ENCODE data around the gene FER. TPM values are rescaled to one million over a fixed set of nuclear protein-coding genes. Genes with fewer than 3 reads are reported as not detected.
A peak's percentile ranks its signal among the peaks of the same experiment; 100 is the strongest.

Gene FER
- total and polyA plus RNA-seq, 9 of the 15 experiments (the other 6 are each of a cell fraction or from before 2014, with no cell fraction given): 6.7 to 18.2 (median 8.9) TPM

DNA sequence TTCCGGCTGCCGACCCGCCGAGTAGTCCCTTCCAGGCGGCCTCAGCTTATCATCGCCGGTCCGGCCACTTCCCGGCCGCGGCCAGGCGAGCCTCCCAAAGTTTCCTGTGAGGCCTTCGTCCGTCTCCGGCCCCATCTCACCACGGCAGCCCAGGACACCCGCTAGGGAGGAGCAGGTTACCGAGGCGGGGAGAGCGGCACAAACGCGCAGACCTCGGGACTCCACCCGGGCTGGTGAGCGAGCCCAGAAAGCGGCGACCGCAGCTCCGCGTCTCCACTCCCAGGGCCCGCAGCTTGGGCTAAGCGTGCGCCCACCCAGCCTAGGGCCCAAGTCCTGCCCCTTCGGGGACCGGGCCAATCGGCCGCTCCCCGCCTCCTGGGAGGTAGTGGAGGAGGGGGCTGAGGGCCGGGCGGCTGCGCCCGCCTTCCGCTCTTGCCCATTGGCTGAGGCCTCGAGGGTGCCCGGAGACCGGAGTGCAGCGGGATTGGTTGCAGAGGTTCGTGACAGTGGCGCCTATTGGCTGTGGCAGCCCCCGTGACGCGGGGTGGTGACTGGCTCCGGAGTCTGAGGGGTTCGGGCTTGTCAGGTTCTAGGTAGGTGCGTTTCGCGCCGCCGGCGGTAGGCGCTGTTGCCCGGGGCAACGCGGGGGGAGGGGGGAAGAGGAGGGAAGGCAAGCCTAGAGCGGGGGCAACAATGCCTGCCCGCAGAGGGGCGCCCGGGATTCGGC, 867 bp downstream of the FER start (continued):
- TF ChIP-seq E2F3 (CRISPR knock-in tag; IDR thresholded peaks at IDR 0.05) (no peak; the same call in 1 of the 2 replicates), HSF4 (CRISPR knock-in tag; IDR thresholded peaks at IDR 0.05; ENCODE audit: borderline replicate concordance) (no peak), ETV1 (tag; conservative IDR thresholded peaks at IDR 0.05; ENCODE audit: low read depth) (peak; percentile 79), C11orf30 (IDR thresholded peaks at IDR 0.05; ENCODE audit: low read depth) (no peak), HDAC1 (IDR thresholded peaks at IDR 0.05) (peak in 1 of 2 experiments; percentile 61; a peak in 1 of 4 replicates), KDM4B (IDR thresholded peaks at IDR 0.05; ENCODE audit: borderline replicate concordance in 2 of 2, low read depth in 1 of 2) (peak in 1 of 2 experiments; percentile 37; a peak in 1 of 4 replicates), NR4A1 (CRISPR knock-in tag; IDR thresholded peaks at IDR 0.05) (no peak), NR4A1 (tag; IDR thresholded peaks at IDR 0.05) (peak; percentile 57; the same call in 1 of the 2 replicates), SAFB (IDR thresholded peaks at IDR 0.05; ENCODE audit: borderline replicate concordance, low read depth, low read length) (peak; percentile 7; the same call in 1 of the 2 replicates), E4F1 (CRISPR knock-in tag; IDR thresholded peaks at IDR 0.05; ENCODE audit: borderline replicate concordance) (no peak), NFE2 (IDR thresholded peaks at IDR 0.05; ENCODE audit: low read depth) (no peak), MLLT1 (IDR thresholded peaks at IDR 0.05) (peak; percentile 9 to 75; a peak in 2 of 4 replicates), HNRNPL (IDR thresholded peaks at IDR 0.05; ENCODE audit: low read depth, low read length) (peak; percentile 32; the same call in 1 of the 2 replicates), ZNF644 (tag; IDR thresholded peaks at IDR 0.05; ENCODE audit: low read depth) (no peak), ERF (CRISPR knock-in tag; IDR thresholded peaks at IDR 0.05) (0 out of 2 replicates have a peak, but pooled peaks have one; percentile 40), FOXM1 (IDR thresholded peaks at IDR 0.05; ENCODE audit: low read depth) (no peak), FOXM1 (CRISPR knock-in tag; IDR thresholded peaks at IDR 0.05; ENCODE audit: low read depth) (0 out of 2 replicates have a peak, but pooled peaks have one; percentile 61), HEY1 (CRISPR knock-in tag; IDR thresholded peaks at IDR 0.05; ENCODE audit: borderline replicate concordance) (0 out of 2 replicates have a peak, but pooled peaks have one; percentile 43), BRD9 (IDR thresholded peaks at IDR 0.05; ENCODE audit: low read depth, partially characterized antibody) (peak; percentile 21), RNF2 (IDR thresholded peaks at IDR 0.05) (no peak), SP1 (CRISPR knock-in tag; IDR thresholded peaks at IDR 0.05) (peak; percentile 66; the same call in 1 of the 2 replicates), ZKSCAN8 (CRISPR knock-in tag; IDR thresholded peaks at IDR 0.05) (no peak), ZNF121 (CRISPR knock-in tag; conservative IDR thresholded peaks at IDR 0.05) (0 out of 2 replicates have a peak, but pooled peaks have one; percentile 25), ZNF384 (IDR thresholded peaks at IDR 0.05; ENCODE audit: low read depth, low read length) (no peak), RBBP5 (IDR thresholded peaks at IDR 0.05; ENCODE audit: borderline replicate concordance, insufficient read depth, low read length, poor library complexity, severe bottlenecking) (peak; percentile 88), TEAD2 (tag; IDR thresholded peaks at IDR 0.05) (no peak)
